Activated CD4-positive, alpha-beta memory T cell treated with anti-CD3 and anti-CD28 coated beads, Interleukin-2, amount 10 ng/mL, durations not matched to agents 7 days and 5 days (primary cell): ENCODE data around the gene C1orf105. TPM values are rescaled to one million over a fixed set of nuclear protein-coding genes. Genes with fewer than 3 reads are reported as not detected.

Source experiments
- CTCF ChIA-PET: fragments of 350-600 bp; sonication (Branson Sonifier 250); formaldehyde crosslinking; loops from one replicate; lab custom pipeline; 2021; ENCODE audit warnings: antibody characterized with exemption, inconsistent platforms; lab: Charles Lee
- POLR2A ChIA-PET: fragments of 350-600 bp; sonication (Branson Sonifier 250); formaldehyde crosslinking; loops from one replicate; lab custom pipeline; 2021; ENCODE audit warnings: antibody characterized with exemption; lab: Charles Lee
- DNase-seq: peaks from one replicate; pipeline ENCODE4 v3.0.0-alpha.2; 2020
- H3K27ac Mint-ChIP-seq: one replicate; pipeline ENCODE4 v1.8.0; 2021; ENCODE audit warnings: mild to moderate bottlenecking, mixed read lengths
- H3K27me3 Mint-ChIP-seq: one replicate; pipeline ENCODE4 v1.8.0; 2021; ENCODE audit warnings: mixed read lengths
- H3K36me3 Mint-ChIP-seq: one replicate; pipeline ENCODE4 v1.8.0; 2021; ENCODE audit warnings: low read depth, mixed read lengths
- H3K4me1 Mint-ChIP-seq: one replicate; pipeline ENCODE4 v1.8.0; 2021; ENCODE audit warnings: mixed read lengths
- H3K4me3 Mint-ChIP-seq: one replicate; pipeline ENCODE4 v1.8.0; 2021; ENCODE audit warnings: mild to moderate bottlenecking, mixed read lengths
- H3K9me3 Mint-ChIP-seq: one replicate; pipeline ENCODE4 v1.8.0; 2021; ENCODE audit warnings: mixed read lengths
- total RNA-seq, 2 experiments: library from RNA; stranded (reverse); gene quantifications; one replicate each; pipeline ENCODE4 v1.2.3, GENCODE V29; 2021

Gene C1orf105
- total RNA-seq, 2 experiments from 2014 or later: not detected

GRCh38 chr1:172471666-172472065 is 51.2 kb downstream of the C1orf105 start:
- Mint-ChIP-seq H3K27ac (no peak overlapping the region), H3K4me3 (no peak overlapping the region), H3K36me3 (no peaks in the 10 kb centered on the region), H3K9me3 (no peaks in the 10 kb centered on the region), H3K27me3 (peaks cover 8% of the 10 kb centered on the region), H3K4me1 (no peaks in the 10 kb centered on the region)
- no peak for DNase-seq
- ChIA-PET CTCF (no interaction called here), POLR2A (no interaction called here)

DNA sequence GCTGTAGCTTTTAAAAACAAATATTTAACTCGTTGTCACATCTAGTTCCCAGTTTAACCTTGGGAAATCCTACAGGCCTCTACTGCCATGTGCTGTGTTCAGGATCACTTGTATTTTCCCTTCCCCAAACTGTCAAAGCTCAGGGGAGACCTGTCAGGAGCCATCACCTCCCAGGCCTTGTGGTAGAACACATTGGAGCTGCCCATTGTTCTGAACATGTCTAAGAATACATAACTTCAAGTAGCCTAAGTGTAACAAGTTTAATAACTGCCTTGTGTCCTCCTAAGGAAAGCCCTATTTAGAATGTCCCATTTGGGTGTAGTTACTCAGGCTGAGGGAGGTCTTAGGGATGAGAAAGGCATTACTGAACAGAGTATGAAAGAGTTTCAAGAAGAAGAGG is 52.0 kb downstream of the C1orf105 start:
- H3K27ac Mint-ChIP-seq: no peak overlapping the region
- POLR2A ChIA-PET: no interaction called here

DNA sequence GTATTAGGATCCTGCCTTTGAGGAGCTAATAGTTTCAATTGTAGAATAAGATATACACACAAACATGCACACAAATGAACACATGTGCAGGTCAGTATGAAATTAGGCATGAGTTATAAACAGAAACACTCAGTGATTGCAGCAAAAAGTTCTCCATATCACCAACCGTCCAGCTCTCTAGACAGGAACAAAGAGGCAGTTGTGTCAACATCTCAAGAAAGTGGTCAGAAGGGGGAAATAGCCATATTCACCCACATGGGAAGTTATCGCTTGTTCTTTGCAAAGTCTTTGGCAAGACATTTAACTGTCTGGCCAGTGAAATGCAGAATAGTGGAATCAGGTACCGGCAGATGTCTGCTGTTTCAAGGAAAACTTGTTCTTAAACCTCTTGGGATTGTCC is 52.8 kb downstream of the C1orf105 start:
- Mint-ChIP-seq H3K4me3 (no peak overlapping the region), H3K36me3 (no peaks in the 10 kb centered on the region), H3K9me3 (no peaks in the 10 kb centered on the region), H3K27ac (no peak overlapping the region), H3K27me3 (peaks cover 8% of the 10 kb centered on the region), H3K4me1 (no peaks in the 10 kb centered on the region)
- POLR2A ChIA-PET: no interaction called here
- CTCF ChIA-PET: no interaction called here
- DNase-seq: no peak

More for the DNA sequence above, 52.0 kb downstream of the C1orf105 start:
- no peak for DNase-seq
- Mint-ChIP-seq H3K9me3 (no peaks in the 10 kb centered on the region), H3K27me3 (peaks cover 8% of the 10 kb centered on the region), H3K4me3 (no peak overlapping the region), H3K4me1 (no peaks in the 10 kb centered on the region), H3K36me3 (no peaks in the 10 kb centered on the region)
- CTCF ChIA-PET: no interaction called here

DNA sequence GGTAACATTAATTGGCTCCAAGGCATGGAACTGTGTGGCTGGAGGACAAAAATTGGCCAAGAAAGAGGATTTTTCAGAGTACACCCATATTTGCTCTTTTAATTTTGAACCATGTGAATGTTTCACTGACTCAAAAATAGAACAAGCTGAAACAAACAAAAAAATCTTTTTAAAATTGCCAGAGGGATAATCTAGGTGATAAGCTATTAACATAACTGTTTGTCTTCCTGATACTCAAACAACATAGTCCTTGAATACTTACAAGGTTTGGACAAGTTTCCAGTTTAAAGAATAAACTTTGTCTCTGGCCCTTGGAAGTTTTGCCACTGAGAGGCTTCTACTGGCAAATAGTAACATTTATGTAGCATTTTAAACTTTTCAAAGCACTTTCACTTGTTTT is 53.4 kb downstream of the C1orf105 start:
- no peak overlapping the region for H3K27ac Mint-ChIP-seq
- H3K4me3 Mint-ChIP-seq: no peak overlapping the region
- H3K27me3 Mint-ChIP-seq: peaks cover 8% of the 10 kb centered on the region
- ChIA-PET CTCF (no interaction called here), POLR2A (no interaction called here)
- no peak for DNase-seq
- no peaks in the 10 kb centered on the region for H3K36me3 Mint-ChIP-seq
- H3K4me1 Mint-ChIP-seq: peaks cover 2% of the 10 kb centered on the region
- no peaks in the 10 kb centered on the region for H3K9me3 Mint-ChIP-seq

DNA sequence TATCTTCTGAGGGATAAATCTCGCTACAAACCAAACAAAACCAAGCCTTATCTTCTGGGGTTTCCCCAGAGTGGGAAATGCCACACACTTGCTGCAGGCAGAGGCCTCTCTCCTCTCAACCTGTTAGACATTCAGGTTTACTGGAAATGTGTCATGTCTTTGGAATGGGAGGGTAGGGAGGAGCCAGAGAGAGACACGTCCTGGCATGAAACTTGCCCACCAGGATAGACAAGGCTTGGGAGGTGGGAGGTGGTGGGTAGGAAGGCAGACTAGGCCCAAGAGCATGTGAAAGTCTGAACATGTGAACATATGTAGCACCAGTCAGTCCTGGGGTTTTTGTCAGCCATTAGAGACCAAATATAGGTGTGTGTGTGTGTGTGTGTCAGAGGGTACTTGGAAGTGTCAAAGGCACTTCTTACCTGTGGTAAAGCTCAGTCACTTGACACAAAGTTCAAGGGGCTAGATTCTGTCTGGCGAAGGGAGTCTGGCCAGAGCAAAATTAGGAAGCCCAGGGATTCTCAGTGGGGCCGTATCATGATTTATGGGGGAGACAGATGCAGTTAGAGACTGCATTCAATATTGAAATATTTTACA is 55.8 kb downstream of the C1orf105 start:
- POLR2A ChIA-PET: no interaction called here

DNA sequence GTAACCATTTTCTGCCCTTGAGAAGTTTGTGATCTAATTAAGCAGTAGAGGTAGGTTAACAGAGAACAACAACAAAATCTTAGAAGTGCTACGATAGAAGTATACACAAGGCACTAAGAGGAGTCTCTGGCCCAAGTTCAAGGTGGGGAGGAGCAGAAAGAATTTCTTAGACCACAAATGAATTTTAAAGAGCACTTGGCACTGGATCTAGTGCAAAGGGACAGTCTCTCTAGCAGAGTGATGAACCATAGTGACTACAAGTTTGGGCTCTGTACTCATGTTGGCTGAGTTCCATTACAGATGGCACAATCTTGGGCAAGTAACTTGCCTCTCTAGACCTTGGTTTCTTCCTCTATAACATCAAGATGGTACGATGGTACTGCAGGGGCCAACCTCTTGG is 56.7 kb downstream of the C1orf105 start:
- POLR2A ChIA-PET: no interaction called here
- H3K4me3 Mint-ChIP-seq: no peak overlapping the region
- no peaks in the 10 kb centered on the region for H3K9me3 Mint-ChIP-seq
- peaks cover 8% of the 10 kb centered on the region for H3K27me3 Mint-ChIP-seq
- peaks cover 3% of the 10 kb centered on the region for H3K4me1 Mint-ChIP-seq
- no peak for DNase-seq
- H3K27ac Mint-ChIP-seq: no peak overlapping the region
- no peaks in the 10 kb centered on the region for H3K36me3 Mint-ChIP-seq
- CTCF ChIA-PET: no interaction called here

More for the DNA sequence above, 55.8 kb downstream of the C1orf105 start:
- Mint-ChIP-seq H3K4me1 (peaks cover 3% of the 10 kb centered on the region), H3K27me3 (peaks cover 8% of the 10 kb centered on the region), H3K4me3 (no peak overlapping the region), H3K27ac (no peak overlapping the region), H3K9me3 (no peaks in the 10 kb centered on the region), H3K36me3 (no peaks in the 10 kb centered on the region)
- DNase-seq: no peak
- CTCF ChIA-PET: no interaction called here

DNA sequence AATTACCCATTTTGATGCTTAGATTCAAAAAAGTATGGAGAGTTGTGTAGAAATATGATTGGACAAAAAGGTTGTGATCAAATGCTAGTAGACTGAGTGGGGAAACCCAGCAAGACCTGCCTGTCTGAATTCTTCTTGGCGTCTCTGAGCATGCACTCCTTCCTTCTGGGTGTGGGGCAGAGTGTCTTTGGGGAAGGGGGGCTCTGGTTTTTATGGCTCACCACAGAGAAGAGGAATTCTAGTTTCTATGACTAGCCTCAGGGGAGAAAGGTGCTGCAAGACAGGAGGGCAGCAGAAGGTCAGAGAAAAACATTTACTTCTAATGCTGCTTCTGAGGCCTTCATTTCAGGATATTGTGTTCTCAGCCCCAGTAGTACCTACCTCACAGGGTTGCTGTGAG is 57.3 kb downstream of the C1orf105 start:
- H3K27me3 Mint-ChIP-seq: peaks cover 9% of the 10 kb centered on the region
- H3K4me1 Mint-ChIP-seq: peaks cover 3% of the 10 kb centered on the region
- CTCF ChIA-PET: no interaction called here
- POLR2A ChIA-PET: no interaction called here
- no peak for DNase-seq
- no peak overlapping the region for H3K4me3 Mint-ChIP-seq
- H3K9me3 Mint-ChIP-seq: no peaks in the 10 kb centered on the region
- H3K27ac Mint-ChIP-seq: no peak overlapping the region
- no peaks in the 10 kb centered on the region for H3K36me3 Mint-ChIP-seq

- DNase-seq: no peak
- Mint-ChIP-seq H3K4me1 (peaks cover 3% of the 10 kb centered on the region), H3K9me3 (no peaks in the 10 kb centered on the region), H3K4me3 (no peak overlapping the region), H3K27ac (no peak overlapping the region), H3K36me3 (no peaks in the 10 kb centered on the region), H3K27me3 (peaks cover 6% of the 10 kb centered on the region)
- POLR2A ChIA-PET: no interaction called here
- CTCF ChIA-PET: no interaction called here
Observed at GRCh38 chr1:172478485-172478884, 58.0 kb downstream of the C1orf105 start.

GRCh38 chr1:172480431-172480830 is 59.9 kb downstream of the C1orf105 start:
- Mint-ChIP-seq H3K27me3 (peaks cover 4% of the 10 kb centered on the region), H3K36me3 (no peaks in the 10 kb centered on the region), H3K27ac (no peak overlapping the region), H3K4me1 (peaks cover 3% of the 10 kb centered on the region), H3K4me3 (no peak overlapping the region), H3K9me3 (no peaks in the 10 kb centered on the region)
- POLR2A ChIA-PET: no interaction called here
- CTCF ChIA-PET: no interaction called here
- no peak for DNase-seq

GRCh38 chr1:172482044-172482443 is 61.6 kb downstream of the C1orf105 start:
- no peaks in the 10 kb centered on the region for H3K9me3 Mint-ChIP-seq
- H3K4me1 Mint-ChIP-seq: peaks cover 3% of the 10 kb centered on the region
- ChIA-PET POLR2A (no interaction called here), CTCF (no interaction called here)
- H3K36me3 Mint-ChIP-seq: no peaks in the 10 kb centered on the region
- H3K27ac Mint-ChIP-seq: no peak overlapping the region
- peaks cover 9% of the 10 kb centered on the region for H3K27me3 Mint-ChIP-seq
- no peak for DNase-seq
- no peak overlapping the region for H3K4me3 Mint-ChIP-seq

DNA sequence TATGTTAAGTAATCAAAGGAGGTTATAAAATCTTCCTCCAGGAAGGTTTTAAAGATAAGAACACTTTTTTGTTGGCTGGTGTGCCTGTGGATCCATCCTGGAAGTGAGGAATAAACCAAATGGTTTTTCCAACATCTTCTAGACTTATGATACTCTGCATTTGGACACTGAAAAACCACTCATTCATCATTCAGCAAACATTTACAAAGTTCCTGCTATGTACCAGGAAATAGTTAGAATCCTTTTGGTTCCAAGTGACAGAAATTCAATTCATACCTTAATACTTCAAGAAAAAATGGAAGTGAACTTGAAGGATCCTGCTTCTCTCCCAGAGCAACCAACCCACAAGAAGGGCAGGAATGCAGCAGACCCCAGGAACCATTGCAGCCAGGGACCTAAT is 63.0 kb downstream of the C1orf105 start:
- H3K27me3 Mint-ChIP-seq: peaks cover 12% of the 10 kb centered on the region
- no peaks in the 10 kb centered on the region for H3K9me3 Mint-ChIP-seq
- POLR2A ChIA-PET: no interaction called here
- no peak for DNase-seq
- CTCF ChIA-PET: no interaction called here
- peaks cover 9% of the 10 kb centered on the region for H3K4me1 Mint-ChIP-seq
- no peak overlapping the region for H3K4me3 Mint-ChIP-seq
- no peak overlapping the region for H3K27ac Mint-ChIP-seq
- no peaks in the 10 kb centered on the region for H3K36me3 Mint-ChIP-seq

GRCh38 chr1:172484252-172484651 is 63.8 kb downstream of the C1orf105 start:
- ChIA-PET CTCF (no interaction called here), POLR2A (no interaction called here)
- H3K27ac Mint-ChIP-seq: no peak overlapping the region
- DNase-seq: no peak
- H3K4me3 Mint-ChIP-seq: no peak overlapping the region
- H3K36me3 Mint-ChIP-seq: no peaks in the 10 kb centered on the region
- peaks cover 8% of the 10 kb centered on the region for H3K4me1 Mint-ChIP-seq
- H3K9me3 Mint-ChIP-seq: no peaks in the 10 kb centered on the region
- H3K27me3 Mint-ChIP-seq: peaks cover 17% of the 10 kb centered on the region

GRCh38 chr1:172485626-172486025 is 65.1 kb downstream of the C1orf105 start:
- DNase-seq: no peak
- ChIA-PET POLR2A (no interaction called here), CTCF (interaction anchor here (0.6 kb wide), 1 partner anchor 34 kb away, joined by 3 read pairs; no protein-coding TSS in a partner anchor)
- Mint-ChIP-seq H3K36me3 (no peaks in the 10 kb centered on the region), H3K4me1 (peaks cover 6% of the 10 kb centered on the region), H3K27me3 (peaks cover 19% of the 10 kb centered on the region), H3K4me3 (no peak overlapping the region), H3K27ac (no peak overlapping the region), H3K9me3 (no peaks in the 10 kb centered on the region)

DNA sequence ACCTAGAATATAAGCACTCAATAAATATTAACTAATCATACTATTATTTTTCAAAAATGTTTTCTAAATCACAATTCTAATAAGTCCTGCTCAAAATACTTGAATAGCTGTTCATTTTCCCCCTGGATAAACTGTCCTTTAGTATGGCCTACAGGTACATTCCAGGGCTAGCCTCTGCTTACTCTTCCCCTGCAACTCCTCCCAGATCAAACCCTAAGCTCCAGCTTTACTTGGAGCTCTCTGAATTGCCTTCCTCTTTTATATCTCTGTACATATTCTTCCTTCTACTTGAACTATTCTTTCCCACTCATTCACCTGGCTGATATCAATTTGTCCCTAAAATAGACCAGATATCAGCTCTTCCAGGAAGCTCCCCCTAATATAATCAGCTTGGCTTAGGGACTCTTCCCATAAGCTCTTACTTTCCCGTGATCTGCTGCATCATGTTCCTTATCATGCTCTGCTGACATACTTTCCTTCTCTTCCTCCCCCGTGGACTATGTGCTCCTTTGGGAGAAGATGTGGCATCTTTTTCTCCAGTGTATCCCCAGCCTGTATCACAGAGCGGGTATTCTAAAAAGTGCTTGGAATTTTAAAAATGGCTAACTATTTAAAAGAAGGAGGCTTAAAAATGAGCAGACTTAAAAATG is 66.4 kb downstream of the C1orf105 start:
- H3K27me3 Mint-ChIP-seq: peaks cover 26% of the 10 kb centered on the region
- no peak overlapping the region for H3K4me3 Mint-ChIP-seq
- H3K4me1 Mint-ChIP-seq: peaks cover 6% of the 10 kb centered on the region
- no peaks in the 10 kb centered on the region for H3K36me3 Mint-ChIP-seq
- DNase-seq: no peak
- H3K9me3 Mint-ChIP-seq: no peaks in the 10 kb centered on the region
- ChIA-PET CTCF (interaction anchor here (1.5 kb wide), 1 partner anchor 233 kb away, joined by 3 read pairs; no protein-coding TSS in a partner anchor), POLR2A (no interaction called here)
- no peak overlapping the region for H3K27ac Mint-ChIP-seq
